Activated T-cell treated with anti-CD3 and anti-CD28 coated beads, Interleukin-2, amount 50 U/mL, for 24 hours (primary cell): ENCODE data around the gene PCYT1A.
"Not testable (repeated sequence)": the region's sequence is repeated elsewhere in the genome, so short reads cannot be mapped to it uniquely, and the experiment has no call there.

ENCODE experiments used
- DNase-seq: peaks from one replicate; pipeline ENCODE4 v3.0.0-alpha.2; 2020
- H3K27ac Mint-ChIP-seq: 2 replicates; pipeline ENCODE4 v1.8.0; 2020; ENCODE audit warnings: mild to moderate bottlenecking, mixed read lengths
- H3K27me3 Mint-ChIP-seq: 2 replicates; pipeline ENCODE4 v1.8.0; 2020; ENCODE audit warnings: mixed read lengths
- H3K36me3 Mint-ChIP-seq: 2 replicates; pipeline ENCODE4 v1.8.0; 2020; ENCODE audit warnings: low read depth, mixed read lengths
- H3K4me1 Mint-ChIP-seq: 2 replicates; pipeline ENCODE4 v1.8.0; 2020; ENCODE audit warnings: low read depth, mixed read lengths
- H3K4me3 Mint-ChIP-seq: 2 replicates; pipeline ENCODE4 v1.8.0; 2020; ENCODE audit warnings: mild to moderate bottlenecking, moderate library complexity, mixed read lengths
- H3K9me3 Mint-ChIP-seq: 2 replicates; pipeline ENCODE4 v1.8.0; 2020; ENCODE audit warnings: mixed read lengths

The PCYT1A gene

DNA sequence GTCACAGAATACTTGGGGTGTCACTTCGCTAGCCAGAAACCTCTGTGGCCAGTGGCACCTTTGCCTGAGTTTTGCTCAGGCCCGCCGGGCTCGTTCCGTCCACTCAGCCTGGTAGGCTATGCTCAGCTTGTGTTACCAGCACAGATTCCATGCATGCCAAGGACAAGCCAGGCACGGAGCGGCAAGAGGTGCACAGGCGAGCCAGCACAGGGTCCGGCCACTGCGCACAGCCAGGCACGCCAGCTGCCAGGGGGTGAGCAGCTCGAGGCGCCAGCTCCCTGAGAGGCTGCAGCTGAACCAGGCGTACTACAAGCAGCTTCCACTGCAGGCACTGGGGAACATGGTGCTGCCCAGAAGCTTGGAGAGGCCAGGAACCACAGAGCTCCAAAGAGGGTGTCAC is 14.7 kb downstream of the PCYT1A start:
- H3K4me1 Mint-ChIP-seq = peaks cover 63% of the 10 kb centered on the region
- no peaks in the 10 kb centered on the region for H3K9me3 Mint-ChIP-seq
- no peak overlapping the region for H3K4me3 Mint-ChIP-seq
- no peaks in the 10 kb centered on the region for H3K27me3 Mint-ChIP-seq
- no peak for DNase-seq
- peaks cover 47% of the 10 kb centered on the region for H3K36me3 Mint-ChIP-seq
- peak overlapping the region; percentile 96 for H3K27ac Mint-ChIP-seq

GRCh38 chr3:196270499-196270898 is 17.0 kb downstream of the PCYT1A start:
- H3K27me3 Mint-ChIP-seq = no peaks in the 10 kb centered on the region
- no peak for DNase-seq
- H3K27ac Mint-ChIP-seq = peak overlapping the region; percentile 79
- peaks cover 51% of the 10 kb centered on the region for H3K4me1 Mint-ChIP-seq
- H3K9me3 Mint-ChIP-seq = no peaks in the 10 kb centered on the region
- peaks cover 62% of the 10 kb centered on the region for H3K36me3 Mint-ChIP-seq
- no peak overlapping the region for H3K4me3 Mint-ChIP-seq

- no peaks in the 10 kb centered on the region for H3K27me3 Mint-ChIP-seq
- peaks cover 33% of the 10 kb centered on the region for H3K4me1 Mint-ChIP-seq
- H3K36me3 Mint-ChIP-seq = peaks cover 70% of the 10 kb centered on the region
- DNase-seq = no peak
- H3K9me3 Mint-ChIP-seq = no peaks in the 10 kb centered on the region
- H3K4me3 Mint-ChIP-seq = no peak overlapping the region
- no peak overlapping the region for H3K27ac Mint-ChIP-seq
Measured at GRCh38 chr3:196268284-196269163, 19.0 kb downstream of the PCYT1A start.

GRCh38 chr3:196263819-196264218 is 23.7 kb downstream of the PCYT1A start:
- Mint-ChIP-seq H3K9me3 (no peaks in the 10 kb centered on the region), H3K27ac (no peak overlapping the region), H3K36me3 (peaks cover 76% of the 10 kb centered on the region), H3K27me3 (no peaks in the 10 kb centered on the region), H3K4me3 (no peak overlapping the region), H3K4me1 (peaks cover 6% of the 10 kb centered on the region)
- DNase-seq = no peak

GRCh38 chr3:196260784-196261183 is 26.7 kb downstream of the PCYT1A start:
- Mint-ChIP-seq H3K36me3 (peaks cover 64% of the 10 kb centered on the region), H3K27ac (no peak overlapping the region)

DNA sequence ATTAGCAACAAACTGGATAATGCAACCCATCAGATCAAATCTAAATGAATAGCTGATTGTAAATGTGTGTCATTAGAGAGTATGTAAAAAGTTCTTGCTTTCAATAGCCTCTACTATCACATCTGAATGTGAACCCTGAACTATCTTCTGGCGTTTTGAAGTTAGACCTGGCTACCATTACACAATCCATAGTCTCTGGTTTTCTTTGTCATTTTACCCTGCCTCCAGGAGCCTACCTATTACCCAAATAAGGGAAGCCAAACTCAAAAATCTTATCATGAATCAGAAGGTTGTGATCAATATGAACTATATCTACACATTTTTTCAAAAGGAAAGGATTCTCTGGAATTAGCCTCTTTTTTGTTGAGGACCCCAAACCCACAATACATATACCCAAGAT is 31.8 kb downstream of the PCYT1A start:
- Mint-ChIP-seq H3K27me3 (no peaks in the 10 kb centered on the region), H3K27ac (peak overlapping the region; percentile 66), H3K4me1 (peaks cover 6% of the 10 kb centered on the region), H3K9me3 (no peaks in the 10 kb centered on the region), H3K4me3 (no peak overlapping the region), H3K36me3 (peaks cover 51% of the 10 kb centered on the region)
- no peak for DNase-seq

More at GRCh38 chr3:196260784-196261183, 26.7 kb downstream of the PCYT1A start:
- no peak for DNase-seq
- H3K4me1 Mint-ChIP-seq = peaks cover 2% of the 10 kb centered on the region
- no peaks in the 10 kb centered on the region for H3K27me3 Mint-ChIP-seq
- H3K9me3 Mint-ChIP-seq = no peaks in the 10 kb centered on the region
- no peak overlapping the region for H3K4me3 Mint-ChIP-seq

GRCh38 chr3:196254376-196255283 is 32.9 kb downstream of the PCYT1A start:
- no peaks in the 10 kb centered on the region for H3K27me3 Mint-ChIP-seq
- peaks cover 6% of the 10 kb centered on the region for H3K4me1 Mint-ChIP-seq
- no peaks in the 10 kb centered on the region for H3K9me3 Mint-ChIP-seq
- no peak overlapping the region for H3K4me3 Mint-ChIP-seq
- no peak for DNase-seq
- peaks cover 45% of the 10 kb centered on the region for H3K36me3 Mint-ChIP-seq
- peak overlapping the region; percentile 4 for H3K27ac Mint-ChIP-seq

- DNase-seq = no peak
- Mint-ChIP-seq H3K27me3 (no peaks in the 10 kb centered on the region), H3K27ac (no peak overlapping the region), H3K9me3 (no peaks in the 10 kb centered on the region), H3K36me3 (peaks cover 50% of the 10 kb centered on the region), H3K4me1 (peaks cover 12% of the 10 kb centered on the region), H3K4me3 (no peak overlapping the region)
Measured at GRCh38 chr3:196251918-196252317, 35.6 kb downstream of the PCYT1A start.

- peaks cover 6% of the 10 kb centered on the region for H3K4me1 Mint-ChIP-seq
- H3K27me3 Mint-ChIP-seq = no peaks in the 10 kb centered on the region
- peak overlapping the region; percentile 11 for H3K27ac Mint-ChIP-seq
- no peak for DNase-seq
- no peaks in the 10 kb centered on the region for H3K9me3 Mint-ChIP-seq
- no peak overlapping the region for H3K4me3 Mint-ChIP-seq
- H3K36me3 Mint-ChIP-seq = peaks cover 57% of the 10 kb centered on the region
Measured at GRCh38 chr3:196246612-196247308, 40.8 kb downstream of the PCYT1A start.

DNA sequence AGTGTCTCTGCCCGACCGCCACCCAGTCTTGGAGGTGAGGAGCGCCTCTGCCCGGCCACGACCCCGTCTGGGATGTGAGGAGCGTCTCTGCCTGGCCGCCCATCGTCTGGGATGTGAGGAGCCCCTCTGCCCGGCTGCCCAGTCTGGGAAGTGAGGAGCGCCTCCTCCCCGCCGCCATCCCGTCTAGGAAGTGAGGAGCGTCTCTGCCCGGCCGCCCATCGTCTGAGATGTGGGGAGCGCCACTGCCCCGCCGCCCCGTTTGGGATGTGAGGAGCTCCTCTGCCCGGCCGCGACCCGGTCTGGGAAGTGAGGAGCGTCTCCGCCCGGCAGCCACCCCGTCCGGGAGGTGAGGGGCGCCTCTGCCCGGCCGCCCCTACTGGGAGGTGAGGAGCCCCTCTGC is 43.4 kb downstream of the PCYT1A start:
- not testable (repeated sequence) for H3K27ac Mint-ChIP-seq, H3K9me3 Mint-ChIP-seq, H3K4me1 Mint-ChIP-seq, DNase-seq, H3K27me3 Mint-ChIP-seq, H3K4me3 Mint-ChIP-seq
- peaks cover 68% of the 10 kb centered on the region for H3K36me3 Mint-ChIP-seq

GRCh38 chr3:196241704-196242103 is 45.8 kb downstream of the PCYT1A start:
- Mint-ChIP-seq H3K27me3 (no peaks in the 10 kb centered on the region), H3K36me3 (peaks cover 77% of the 10 kb centered on the region), H3K27ac (no peak overlapping the region), H3K9me3 (no peaks in the 10 kb centered on the region), H3K4me1 (peaks cover 5% of the 10 kb centered on the region), H3K4me3 (no peak overlapping the region)
- DNase-seq = no peak

GRCh38 chr3:196240424-196240823 is 47.1 kb downstream of the PCYT1A start:
- no peak for DNase-seq
- H3K27ac Mint-ChIP-seq = no peak overlapping the region
- H3K36me3 Mint-ChIP-seq = peaks cover 75% of the 10 kb centered on the region
- H3K27me3 Mint-ChIP-seq = no peaks in the 10 kb centered on the region
- peaks cover 7% of the 10 kb centered on the region for H3K4me1 Mint-ChIP-seq
- H3K4me3 Mint-ChIP-seq = no peak overlapping the region
- no peaks in the 10 kb centered on the region for H3K9me3 Mint-ChIP-seq

DNA sequence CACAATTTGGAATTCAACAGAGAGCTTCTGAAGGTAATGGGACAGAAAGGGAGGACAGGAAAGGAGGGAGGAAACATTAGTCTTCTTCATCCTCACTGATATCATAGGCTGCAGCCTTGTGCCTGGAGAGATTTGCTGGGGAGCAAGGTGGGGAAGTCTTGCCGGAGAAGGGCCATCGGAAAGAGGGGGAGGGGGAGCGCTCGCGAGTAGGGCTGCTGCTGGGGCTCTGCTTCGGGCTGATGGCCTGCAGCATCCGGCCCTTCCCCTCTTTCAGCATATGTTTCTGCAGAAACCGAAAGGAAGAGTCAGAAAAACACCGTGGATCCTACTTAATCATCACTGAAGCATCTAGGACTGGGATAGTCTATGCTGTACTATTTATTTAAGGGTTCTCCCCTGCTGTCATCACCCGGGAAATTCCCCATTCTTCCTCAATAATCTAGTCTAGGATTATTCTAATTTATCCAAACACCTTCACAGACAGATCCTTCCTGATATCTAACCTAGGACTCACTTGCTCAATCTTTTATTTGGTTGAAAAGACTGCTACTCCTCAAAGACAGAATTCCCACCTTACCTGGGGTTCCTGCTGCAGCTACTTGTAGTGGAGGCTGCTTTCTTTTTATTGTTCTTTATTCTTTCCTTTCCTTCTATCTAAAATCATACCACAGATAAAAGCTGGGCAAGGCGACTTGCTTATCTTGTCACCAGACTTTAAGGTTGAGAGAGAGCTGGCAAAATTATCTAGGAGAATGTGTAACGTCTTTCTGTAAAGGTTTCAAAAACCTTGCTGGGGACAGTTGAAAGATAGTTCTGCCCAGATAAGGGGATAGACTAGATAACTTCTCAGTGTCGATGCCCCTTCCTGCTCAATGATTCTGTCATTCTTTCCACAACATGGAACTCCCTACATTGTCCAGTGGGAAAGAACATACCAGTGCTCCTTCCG is 48.6 kb downstream of the PCYT1A start:
- H3K4me3 Mint-ChIP-seq = no peak overlapping the region
- H3K27me3 Mint-ChIP-seq = no peaks in the 10 kb centered on the region
- peaks cover 7% of the 10 kb centered on the region for H3K4me1 Mint-ChIP-seq
- H3K9me3 Mint-ChIP-seq = no peaks in the 10 kb centered on the region
- no peak for DNase-seq
- H3K36me3 Mint-ChIP-seq = peaks cover 73% of the 10 kb centered on the region
- H3K27ac Mint-ChIP-seq = peak overlapping the region; percentile 66
